Stimulated activated CD8-positive, alpha-beta memory T cell treated with anti-CD3 and anti-CD28 coated beads, Interleukin-2, amount 100 ng/mL, for 48 hours (primary cell): ENCODE results near the gene SIN3B.
"Not testable (repeated sequence)": the region's sequence is repeated elsewhere in the genome, so short reads cannot be mapped to it uniquely, and the experiment has no call there.

ENCODE experiments used
- DNase-seq, 2 donors: peaks; one replicate each; pipeline ENCODE4 v3.0.0-alpha.2; 2020; ENCODE audit warnings: low read depth in 2 of 2

SIN3B gene

GRCh38 chr19:16868423-16869130, 39.4 kb downstream of the SIN3B start:
- no peak for DNase-seq

- DNase-seq, result no peak
Measured at GRCh38 chr19:16869331-16869972, 40.3 kb downstream of the SIN3B start.

- no peak for DNase-seq
Measured at GRCh38 chr19:16871871-16872270, 42.7 kb downstream of the SIN3B start.

DNA sequence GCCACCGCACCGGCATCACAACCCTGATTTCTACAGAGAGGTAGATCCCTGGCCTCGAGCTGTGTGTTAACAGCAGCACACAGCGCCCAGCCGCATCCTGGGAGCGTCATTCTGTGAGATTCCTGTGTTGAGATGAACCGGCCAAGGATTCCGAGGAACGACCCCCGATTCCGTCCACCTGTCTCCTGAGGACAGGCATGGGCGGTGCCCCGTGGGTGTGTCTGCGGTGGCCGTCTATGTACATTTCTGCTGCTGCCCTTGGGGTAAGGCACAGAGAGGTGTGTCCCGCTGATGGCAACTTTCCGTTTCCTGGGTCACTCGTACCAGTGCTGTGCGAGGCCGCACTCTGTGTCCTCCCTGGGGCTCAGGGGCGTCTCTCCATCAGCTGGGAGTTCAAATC, 43.5 kb downstream of the SIN3B start:
- DNase-seq, result no peak

DNA sequence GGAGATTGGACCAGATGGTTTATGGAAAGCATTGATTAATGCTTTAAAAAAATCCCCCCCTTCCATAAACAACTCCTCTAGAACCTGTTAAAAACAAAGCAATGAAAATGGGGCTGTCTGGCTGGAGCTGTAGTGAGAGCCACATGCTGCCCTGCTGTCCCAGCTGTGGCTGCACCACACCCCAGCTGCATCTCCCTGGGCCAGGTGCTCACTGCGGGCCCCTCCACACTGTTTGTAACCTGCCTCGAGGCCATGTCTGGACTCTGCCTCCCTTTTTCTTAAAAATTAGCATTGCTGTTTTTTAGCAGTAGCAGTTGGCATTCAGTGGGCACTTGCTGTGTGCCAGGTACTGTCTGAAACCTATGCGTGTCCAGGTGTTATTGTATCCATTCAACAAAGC, 44.4 kb downstream of the SIN3B start:
- DNase-seq, result no peak

DNA sequence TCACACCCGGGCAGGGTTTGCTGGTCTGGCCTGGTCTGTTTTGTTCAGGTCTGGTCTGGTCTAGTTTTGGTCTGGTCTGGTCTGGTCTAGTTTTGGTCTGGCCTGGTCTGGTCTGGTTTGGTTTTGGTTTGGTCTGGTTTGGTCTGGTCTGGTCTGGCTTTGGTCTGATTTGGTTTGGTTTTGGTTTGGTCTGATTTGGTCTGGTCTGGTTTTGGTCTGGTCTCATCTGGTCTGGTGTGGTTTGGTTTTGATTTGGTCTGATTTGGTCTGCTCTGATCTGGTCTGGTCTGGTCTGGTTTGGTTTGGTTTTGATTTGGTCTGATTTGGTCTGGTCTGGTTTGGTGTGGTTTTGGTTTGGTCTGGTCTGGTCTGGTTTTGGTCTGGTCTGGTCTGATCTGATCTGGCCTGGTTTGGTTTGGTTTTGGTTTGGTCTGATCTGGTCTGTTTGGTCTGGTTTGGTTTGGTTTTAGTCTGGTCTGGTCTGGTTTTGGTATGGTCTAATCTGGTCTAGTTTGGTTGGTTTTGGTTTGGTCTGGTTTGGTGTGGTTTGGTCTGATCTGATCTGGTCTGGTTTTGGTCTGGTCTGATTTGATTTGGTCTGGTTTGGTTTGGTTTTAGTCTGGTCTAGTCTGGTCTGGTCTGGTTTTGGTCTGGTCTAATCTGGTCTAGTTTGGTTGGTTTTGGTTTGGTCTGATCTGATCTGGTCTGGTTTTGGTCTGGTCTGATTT, 45.2 kb downstream of the SIN3B start:
- DNase-seq, result no peak

GRCh38 chr19:16874978-16875299, 45.7 kb downstream of the SIN3B start:
- not testable (repeated sequence) for DNase-seq

GRCh38 chr19:16875584-16876555, 46.7 kb downstream of the SIN3B start:
- no peak for DNase-seq

GRCh38 chr19:16876904-16877361, 47.7 kb downstream of the SIN3B start:
- no peak for DNase-seq

GRCh38 chr19:16877581-16877980, 48.4 kb downstream of the SIN3B start:
- no peak for DNase-seq

- no peak for DNase-seq
Measured at GRCh38 chr19:16878181-16878965, 49.2 kb downstream of the SIN3B start.

DNA sequence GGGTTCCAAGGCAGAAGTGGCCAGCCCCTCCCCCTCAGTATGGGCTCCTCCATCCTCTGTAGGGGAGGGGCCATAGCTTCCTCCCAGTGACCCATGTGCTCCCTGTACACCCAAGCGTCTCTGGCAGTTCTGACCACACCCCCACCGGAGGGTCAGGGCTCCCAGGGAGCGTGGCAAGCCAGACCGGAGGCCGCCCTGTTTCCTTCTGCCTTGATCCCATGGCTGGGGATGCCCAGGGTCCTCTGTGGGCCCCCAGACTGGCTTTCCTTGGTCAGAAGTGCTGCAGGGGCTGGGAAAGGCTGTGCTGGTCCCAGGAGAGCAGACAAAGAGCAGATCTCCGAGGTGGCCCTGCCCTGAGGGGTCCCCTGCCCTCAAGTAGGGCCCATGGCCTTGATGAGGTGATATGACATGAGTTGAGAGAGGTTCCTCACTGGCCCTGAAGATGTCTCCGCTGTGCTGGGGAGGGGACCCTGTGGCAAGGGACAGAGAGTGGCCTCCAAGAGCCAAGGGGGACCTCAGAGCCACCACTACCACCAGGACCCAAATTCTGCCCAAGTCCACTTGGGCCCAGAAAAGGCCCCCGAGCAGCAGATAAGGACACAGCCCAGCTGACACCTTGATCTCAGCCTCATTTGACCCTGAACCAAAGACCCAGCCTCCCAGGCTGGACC, 51.8 kb downstream of the SIN3B start:
- DNase-seq, result no peak

DNA sequence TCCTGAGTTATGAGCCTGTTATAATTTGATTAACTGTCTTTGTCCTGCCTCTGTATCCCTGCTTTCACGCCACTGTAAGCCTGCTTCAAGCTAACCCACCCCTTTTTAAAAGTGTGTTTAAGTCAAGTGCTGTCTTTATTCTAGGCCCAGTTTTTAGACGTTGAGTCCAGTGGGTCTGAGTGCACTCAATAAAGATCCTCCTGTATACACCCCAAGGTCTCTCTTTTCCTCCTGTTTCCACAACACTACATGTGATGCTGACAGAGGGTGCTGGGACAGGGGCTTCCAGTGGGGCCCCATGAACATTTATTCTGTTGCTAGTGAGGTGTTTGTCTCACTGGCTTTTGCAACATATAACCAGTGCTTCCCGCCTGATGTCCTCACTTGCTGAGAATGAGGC, 52.9 kb downstream of the SIN3B start:
- DNase-seq, result no peak

DNA sequence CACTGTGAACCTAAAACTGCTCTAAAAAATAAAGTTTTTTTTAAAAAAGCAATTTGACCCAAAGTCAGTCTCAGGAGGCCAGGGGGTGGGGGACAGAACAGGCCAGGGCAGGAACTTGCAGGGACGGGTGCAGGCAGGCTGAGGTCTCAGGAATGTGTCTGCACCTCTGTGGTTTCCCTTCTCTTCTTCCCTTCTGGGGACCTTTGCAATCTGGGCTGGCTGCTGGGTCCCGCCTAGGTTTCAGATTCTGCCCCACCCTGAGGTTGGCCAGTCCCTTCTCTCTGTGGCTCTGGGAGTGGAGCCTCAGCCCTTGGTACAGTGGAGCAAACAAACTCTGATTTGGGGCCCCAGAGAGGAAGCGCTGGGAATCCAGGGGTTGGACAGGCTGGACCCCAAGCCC, 54.3 kb downstream of the SIN3B start:
- DNase-seq, result no peak

DNA sequence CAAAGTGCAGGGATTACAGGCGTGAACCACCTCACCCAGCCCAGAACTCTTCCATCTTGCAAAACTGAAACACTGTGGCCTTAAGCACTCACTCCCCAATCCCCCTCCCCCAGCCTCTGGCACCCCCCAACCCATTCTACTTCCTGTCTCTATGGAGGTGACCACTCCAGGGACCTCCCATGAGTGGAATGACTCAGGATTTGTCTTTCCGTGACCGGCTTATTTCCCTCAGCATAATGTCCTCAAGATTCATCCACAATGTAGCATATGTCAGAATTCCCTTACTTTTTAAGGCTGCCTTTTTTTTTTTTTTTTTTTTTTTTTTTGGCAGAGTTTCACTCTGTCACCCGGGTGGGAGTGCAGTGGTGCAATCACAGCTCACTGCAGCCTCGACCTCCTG, 56.0 kb downstream of the SIN3B start:
- no peak for DNase-seq

DNA sequence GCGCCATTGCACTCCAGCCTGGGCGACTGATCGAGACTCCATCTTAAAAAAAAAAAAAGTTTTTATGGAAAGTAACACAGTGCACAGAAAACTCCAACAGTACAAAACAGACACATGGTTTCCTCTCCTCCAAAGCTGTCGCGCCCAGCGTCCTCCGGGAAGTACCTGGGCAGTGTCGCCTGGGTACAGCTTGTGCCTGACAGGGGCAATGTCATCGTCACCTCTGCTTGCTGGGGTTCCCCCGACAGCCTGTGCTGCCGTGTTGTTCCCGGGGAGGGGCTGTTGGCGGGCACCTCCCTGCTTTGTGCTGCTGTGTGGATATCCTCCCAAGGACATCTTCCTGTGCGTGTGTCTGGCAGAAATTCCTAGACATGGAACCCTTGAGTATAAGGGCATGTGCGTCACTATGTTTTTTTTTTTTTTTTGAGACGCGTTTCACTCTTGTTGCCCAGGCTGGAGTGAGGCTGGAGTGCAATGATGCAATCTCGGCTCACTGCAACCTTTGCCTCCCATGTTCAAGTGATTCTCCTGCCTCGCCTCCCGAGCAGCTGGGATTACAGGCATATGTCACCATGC, 57.2 kb downstream of the SIN3B start:
- no peak for DNase-seq

- DNase-seq, result no peak
Measured at GRCh38 chr19:16887353-16888265, 58.4 kb downstream of the SIN3B start.

DNA sequence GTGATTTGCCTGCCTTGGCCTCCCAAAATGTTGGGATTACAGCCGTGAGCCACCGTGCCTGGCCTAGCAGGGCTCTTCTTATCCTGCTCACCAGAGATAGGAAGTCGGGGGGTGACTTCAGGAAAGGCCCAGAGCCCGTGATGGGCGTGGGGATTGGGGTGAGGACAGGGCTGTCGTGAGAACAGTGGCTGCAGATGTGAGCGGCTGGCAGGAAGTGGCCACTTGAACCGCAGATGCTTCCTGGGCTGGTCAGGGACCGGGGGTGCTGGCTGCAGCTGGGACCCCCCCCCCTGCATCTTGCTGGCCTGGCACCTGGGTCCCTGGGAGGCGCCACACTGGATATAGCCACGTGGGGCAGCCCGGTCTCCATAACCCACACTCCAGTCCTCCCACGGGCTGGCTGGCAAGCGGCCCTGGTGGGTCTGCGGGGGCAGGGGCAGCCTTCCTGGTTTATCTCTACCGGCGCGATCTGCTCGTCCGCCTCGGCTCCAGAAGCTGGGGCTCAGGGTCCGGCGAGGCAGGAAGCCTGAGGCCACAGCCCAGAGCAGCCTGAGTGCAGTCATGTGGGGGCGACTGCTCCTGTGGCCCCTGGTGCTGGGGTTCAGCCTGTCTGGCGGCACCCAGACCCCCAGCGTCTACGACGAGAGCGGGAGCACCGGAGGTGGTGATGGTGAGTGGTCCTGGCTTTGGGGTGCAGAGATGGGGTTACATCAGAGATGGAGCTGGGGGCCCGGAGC, 59.6 kb downstream of the SIN3B start, which contains the start of gene F2RL3:
TSS of gene F2RL3 (plus strand) at position 371 of the 737 bp plus-strand sequence. CDS start at position 562, 191 bp downstream.
- DNase-seq, result no peak
